ENCODE data around the gene GOLIM4.

DNA sequence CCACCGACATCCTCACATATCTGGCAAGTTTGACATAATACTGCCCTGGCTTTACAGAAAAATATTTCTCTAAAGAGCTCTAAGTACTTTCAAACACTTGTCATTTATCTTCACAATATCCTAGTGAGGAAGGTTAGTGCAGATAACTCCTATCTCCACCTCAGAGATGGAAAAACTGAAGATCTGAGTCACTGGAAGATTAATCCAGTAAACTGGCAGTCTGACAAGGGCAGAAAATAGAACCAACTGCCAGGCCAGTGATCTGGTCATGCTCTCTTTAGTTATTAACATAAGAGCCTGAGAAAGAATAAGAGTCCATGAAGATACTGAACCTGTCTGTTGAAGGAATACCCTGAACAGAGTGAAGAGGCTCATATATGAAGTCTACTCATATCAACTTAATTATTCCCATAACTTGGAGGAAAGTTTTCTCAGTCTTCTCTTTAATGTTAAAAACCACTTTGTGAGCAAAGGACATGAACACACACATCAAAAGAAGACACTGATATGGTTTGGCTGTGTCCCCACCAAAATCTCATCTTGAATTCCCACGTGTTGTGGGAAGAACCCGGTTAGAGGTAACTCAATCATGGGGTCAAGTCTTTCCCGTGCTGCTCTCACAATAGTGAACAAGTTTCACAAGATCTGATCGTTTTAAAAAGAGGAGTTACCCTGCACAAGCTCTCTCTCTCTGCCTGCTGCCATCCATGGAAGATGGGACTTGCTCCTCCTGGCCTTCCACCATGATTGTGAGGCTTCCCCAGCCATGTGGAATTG is 61.4 kb downstream of the GOLIM4 start:
- no peak for TF ChIP-seq POLR2AphosphoS5 (IDR thresholded peaks at IDR 0.05)
- TF ChIP-seq, protein P1, sequence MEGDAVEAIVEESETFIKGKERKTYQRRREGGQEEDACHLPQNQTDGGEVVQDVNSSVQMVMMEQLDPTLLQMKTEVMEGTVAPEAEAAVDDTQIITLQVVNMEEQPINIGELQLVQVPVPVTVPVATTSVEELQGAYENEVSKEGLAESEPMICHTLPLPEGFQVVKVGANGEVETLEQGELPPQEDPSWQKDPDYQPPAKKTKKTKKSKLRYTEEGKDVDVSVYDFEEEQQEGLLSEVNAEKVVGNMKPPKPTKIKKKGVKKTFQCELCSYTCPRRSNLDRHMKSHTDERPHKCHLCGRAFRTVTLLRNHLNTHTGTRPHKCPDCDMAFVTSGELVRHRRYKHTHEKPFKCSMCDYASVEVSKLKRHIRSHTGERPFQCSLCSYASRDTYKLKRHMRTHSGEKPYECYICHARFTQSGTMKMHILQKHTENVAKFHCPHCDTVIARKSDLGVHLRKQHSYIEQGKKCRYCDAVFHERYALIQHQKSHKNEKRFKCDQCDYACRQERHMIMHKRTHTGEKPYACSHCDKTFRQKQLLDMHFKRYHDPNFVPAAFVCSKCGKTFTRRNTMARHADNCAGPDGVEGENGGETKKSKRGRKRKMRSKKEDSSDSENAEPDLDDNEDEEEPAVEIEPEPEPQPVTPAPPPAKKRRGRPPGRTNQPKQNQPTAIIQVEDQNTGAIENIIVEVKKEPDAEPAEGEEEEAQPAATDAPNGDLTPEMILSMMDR (IDR thresholded peaks at IDR 0.05; ENCODE audit: poor library complexity, severe bottlenecking), result no peak
- no peak for TF ChIP-seq MXI1 (conservative IDR thresholded peaks at IDR 0.05; ENCODE audit: poor library complexity, severe bottlenecking)
- no peak for TF ChIP-seq TAF1 (IDR thresholded peaks at IDR 0.05; ENCODE audit: low read depth)
- TF ChIP-seq, protein P2, sequence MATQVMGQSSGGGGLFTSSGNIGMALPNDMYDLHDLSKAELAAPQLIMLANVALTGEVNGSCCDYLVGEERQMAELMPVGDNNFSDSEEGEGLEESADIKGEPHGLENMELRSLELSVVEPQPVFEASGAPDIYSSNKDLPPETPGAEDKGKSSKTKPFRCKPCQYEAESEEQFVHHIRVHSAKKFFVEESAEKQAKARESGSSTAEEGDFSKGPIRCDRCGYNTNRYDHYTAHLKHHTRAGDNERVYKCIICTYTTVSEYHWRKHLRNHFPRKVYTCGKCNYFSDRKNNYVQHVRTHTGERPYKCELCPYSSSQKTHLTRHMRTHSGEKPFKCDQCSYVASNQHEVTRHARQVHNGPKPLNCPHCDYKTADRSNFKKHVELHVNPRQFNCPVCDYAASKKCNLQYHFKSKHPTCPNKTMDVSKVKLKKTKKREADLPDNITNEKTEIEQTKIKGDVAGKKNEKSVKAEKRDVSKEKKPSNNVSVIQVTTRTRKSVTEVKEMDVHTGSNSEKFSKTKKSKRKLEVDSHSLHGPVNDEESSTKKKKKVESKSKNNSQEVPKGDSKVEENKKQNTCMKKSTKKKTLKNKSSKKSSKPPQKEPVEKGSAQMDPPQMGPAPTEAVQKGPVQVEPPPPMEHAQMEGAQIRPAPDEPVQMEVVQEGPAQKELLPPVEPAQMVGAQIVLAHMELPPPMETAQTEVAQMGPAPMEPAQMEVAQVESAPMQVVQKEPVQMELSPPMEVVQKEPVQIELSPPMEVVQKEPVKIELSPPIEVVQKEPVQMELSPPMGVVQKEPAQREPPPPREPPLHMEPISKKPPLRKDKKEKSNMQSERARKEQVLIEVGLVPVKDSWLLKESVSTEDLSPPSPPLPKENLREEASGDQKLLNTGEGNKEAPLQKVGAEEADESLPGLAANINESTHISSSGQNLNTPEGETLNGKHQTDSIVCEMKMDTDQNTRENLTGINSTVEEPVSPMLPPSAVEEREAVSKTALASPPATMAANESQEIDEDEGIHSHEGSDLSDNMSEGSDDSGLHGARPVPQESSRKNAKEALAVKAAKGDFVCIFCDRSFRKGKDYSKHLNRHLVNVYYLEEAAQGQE (IDR thresholded peaks at IDR 0.05; ENCODE audit: borderline replicate concordance), result no peak
- TF ChIP-seq RAD21 (conservative IDR thresholded peaks at IDR 0.05), result no peak
- TF ChIP-seq EP300 (conservative IDR thresholded peaks at IDR 0.05; ENCODE audit: poor library complexity, severe bottlenecking), result no peak

Data from neural cell (in vitro differentiated cells).